Neuronal stem cell (in vitro differentiated cells): ENCODE data around the gene RBMS2.
"Not testable (repeated sequence)": the region's sequence is repeated elsewhere in the genome, so short reads cannot be mapped to it uniquely, and the experiment has no call there.

ENCODE experiments used
- DNase-seq: peaks from one replicate; pipeline ENCODE4 v3.0.0-alpha.2; 2013; ENCODE audit warnings: low spot score
- H2AFZ ChIP-seq: one replicate; pipeline ENCODE4 v1.6.1; 2013; ENCODE audit warnings: mild to moderate bottlenecking, low read length, inconsistent platforms
- H2AK5ac ChIP-seq: 2 replicates; pipeline ENCODE4 v1.6.1; 2013; ENCODE audit warnings: low read depth, mild to moderate bottlenecking, inconsistent platforms, low read length, moderate library complexity, mixed read lengths
- H2BK120ac ChIP-seq: 2 replicates; pipeline ENCODE4 v1.6.1; 2013; ENCODE audit warnings: low read depth, mild to moderate bottlenecking, inconsistent platforms, low read length, moderate library complexity, mixed read lengths
- H2BK12ac ChIP-seq: one replicate; pipeline ENCODE4 v1.6.1; 2013; ENCODE audit warnings: low read length, inconsistent platforms
- H2BK15ac ChIP-seq: 2 replicates; pipeline ENCODE4 v1.6.1; 2013; ENCODE audit warnings: mild to moderate bottlenecking, low read length, inconsistent platforms, mixed read lengths
- H2BK5ac ChIP-seq: one replicate; pipeline ENCODE4 v1.6.1; 2013; ENCODE audit warnings: inconsistent platforms, mild to moderate bottlenecking, low read length, moderate library complexity
- H3K14ac ChIP-seq: one replicate; pipeline ENCODE4 v1.6.1; 2013; ENCODE audit warnings: low read length, inconsistent platforms
- H3K18ac ChIP-seq: 2 replicates; pipeline ENCODE4 v1.6.1; 2013; ENCODE audit warnings: low read length, inconsistent platforms
- H3K23ac ChIP-seq: 2 replicates; pipeline ENCODE4 v1.6.1; 2013; ENCODE audit warnings: low read depth, mild to moderate bottlenecking, mixed read lengths, low read length, inconsistent platforms; ENCODE audit not compliant: poor library complexity
- H3K27ac ChIP-seq: replicated peaks from 3 replicates; pipeline ENCODE4 v1.5.1; 2013; ENCODE audit warnings: low read length, inconsistent platforms
- H3K27me3 ChIP-seq, 3 experiments: 2 replicates each; pipeline ENCODE4 v1.6.1; 2013; ENCODE audit warnings: low read length in 3 of 3, mild to moderate bottlenecking in 2 of 3, inconsistent platforms in 1 of 3, low read depth in 1 of 3, mixed read lengths in 1 of 3, moderate library complexity in 1 of 3; ENCODE audit not compliant: control insufficient read depth in 3 of 3, insufficient read depth in 3 of 3
- H3K36me3 ChIP-seq, 2 donors: replicated peaks in 1 of 2; 2 replicates each; pipeline ENCODE4 v1.6.1; 2013; ENCODE audit warnings: low read length in 2 of 2; ENCODE audit not compliant: control insufficient read depth in 2 of 2, insufficient read depth in 2 of 2
- H3K4ac ChIP-seq: 2 replicates; pipeline ENCODE4 v1.6.1; 2013; ENCODE audit warnings: inconsistent platforms, mild to moderate bottlenecking, low read length, moderate library complexity
- H3K4me1 ChIP-seq, 2 donors: 1 replicate in 1 of 2; 2 replicates in 1 of 2; pipeline ENCODE4 v1.6.1; 2013; ENCODE audit warnings: low read length in 2 of 2, low read depth in 1 of 2; ENCODE audit not compliant: control insufficient read depth in 2 of 2, insufficient read depth in 1 of 2
- H3K4me2 ChIP-seq: one replicate; pipeline ENCODE4 v1.6.1; 2013; ENCODE audit warnings: mild to moderate bottlenecking, low read length, inconsistent platforms; ENCODE audit not compliant: insufficient read depth, poor library complexity, severe bottlenecking
- H3K4me3 ChIP-seq, 2 donors: 2 replicates each; pipeline ENCODE4 v1.5.1; 2013; ENCODE audit warnings: low read length in 2 of 2, mild to moderate bottlenecking in 2 of 2, inconsistent platforms in 1 of 2, moderate library complexity in 1 of 2
- H3K79me1 ChIP-seq: one replicate; pipeline ENCODE4 v1.6.1; 2013; ENCODE audit warnings: low read depth, mild to moderate bottlenecking, inconsistent platforms, low read length, moderate library complexity
- H3K9ac ChIP-seq: one replicate; pipeline ENCODE4 v1.6.1; 2013; ENCODE audit warnings: mild to moderate bottlenecking, low read depth, low read length, inconsistent platforms; ENCODE audit not compliant: poor library complexity
- H3K9me3 ChIP-seq, 2 donors: replicated peaks in 1 of 2; 2 replicates each; pipeline versions ENCODE3 to v1.6.1; 2013; ENCODE audit warnings: low read length in 2 of 2, mild to moderate bottlenecking in 2 of 2, inconsistent platforms in 1 of 2, low read depth in 1 of 2, mixed read lengths in 1 of 2, moderate library complexity in 1 of 2; ENCODE audit not compliant: control insufficient read depth in 2 of 2, insufficient read depth in 1 of 2
- H4K8ac ChIP-seq: one replicate; pipeline ENCODE4 v1.6.1; 2013; ENCODE audit warnings: low read depth, mild to moderate bottlenecking, inconsistent platforms, low read length, moderate library complexity
- H4K91ac ChIP-seq: one replicate; pipeline ENCODE4 v1.6.1; 2013; ENCODE audit warnings: low read length, low read depth, mild to moderate bottlenecking, inconsistent platforms; ENCODE audit not compliant: poor library complexity
- WGBS, 2 donors: extraction: QIAGEN DNeasy Blood & Tissue Kit; methylation state at CpG; one replicate each; pipeline ENCODE4 v1.1.7; 2013; ENCODE audit warnings: missing lambda C conversion rate in 2 of 2, mixed read lengths in 1 of 2; ENCODE audit not compliant: insufficient read length in 2 of 2, insufficient replicate concordance in 1 of 2; ENCODE audit errors: extremely low coverage in 2 of 2; 5-methylcytosine and 5-hydroxymethylcytosine counted together

RBMS2 gene

GRCh38 chr12:56498126-56498902 lies 23.3 kb upstream of the RBMS2 start:
- H4K91ac ChIP-seq, H3K27me3 ChIP-seq, H3K36me3 ChIP-seq, H3K4me2 ChIP-seq, H2BK120ac ChIP-seq, H2AK5ac ChIP-seq, H2BK15ac ChIP-seq, H3K23ac ChIP-seq, H3K9ac ChIP-seq, H3K4ac ChIP-seq, H2BK12ac ChIP-seq, H3K14ac ChIP-seq, H3K27ac ChIP-seq, H4K8ac ChIP-seq, H3K4me3 ChIP-seq, H3K79me1 ChIP-seq, H2BK5ac ChIP-seq, H3K4me1 ChIP-seq, H3K18ac ChIP-seq, H2AFZ ChIP-seq: not testable (repeated sequence)
- DNase-seq: peak; percentile 57
- WGBS, 2 donors: no CpG with 5 or more reads among the region's 14 CpGs
- peaks cover 0 to 12% of the 10 kb centered on the region in 2 donors for H3K9me3 ChIP-seq

- H3K4ac ChIP-seq, H2BK5ac ChIP-seq, H3K79me1 ChIP-seq, H2AFZ ChIP-seq, H3K14ac ChIP-seq, H2AK5ac ChIP-seq, H4K8ac ChIP-seq, DNase-seq, H3K18ac ChIP-seq, H3K4me3 ChIP-seq, H2BK12ac ChIP-seq, H3K36me3 ChIP-seq, H4K91ac ChIP-seq, H3K27ac ChIP-seq, H3K23ac ChIP-seq, H3K27me3 ChIP-seq, H3K4me1 ChIP-seq, H3K9ac ChIP-seq, H2BK120ac ChIP-seq, H2BK15ac ChIP-seq, H3K4me2 ChIP-seq: not testable (repeated sequence)
- H3K9me3 ChIP-seq: peaks cover 0 to 12% of the 10 kb centered on the region in 2 donors
- WGBS, 2 donors: no CpG with 5 or more reads among the region's 9 CpGs
Observed at GRCh38 chr12:56499452-56499851, 22.2 kb upstream of the RBMS2 start.

- not testable (repeated sequence) for H3K36me3 ChIP-seq, H3K4me2 ChIP-seq, H4K91ac ChIP-seq, DNase-seq, H3K27me3 ChIP-seq, H2AFZ ChIP-seq, H2BK120ac ChIP-seq, H3K79me1 ChIP-seq, H2BK15ac ChIP-seq, H4K8ac ChIP-seq, H2BK12ac ChIP-seq, H3K14ac ChIP-seq, H3K4me1 ChIP-seq, H3K4me3 ChIP-seq, H3K18ac ChIP-seq, H3K23ac ChIP-seq, H3K4ac ChIP-seq, H3K27ac ChIP-seq, H3K9ac ChIP-seq, H2AK5ac ChIP-seq, H2BK5ac ChIP-seq
- peaks cover 0 to 12% of the 10 kb centered on the region in 2 donors for H3K9me3 ChIP-seq
- WGBS, 2 donors: no CpG with 5 or more reads among the region's 13 CpGs
Observed at GRCh38 chr12:56499879-56500278, 21.7 kb upstream of the RBMS2 start.

- no peaks in the 10 kb centered on the region for H3K9me3 ChIP-seq
- H2AK5ac ChIP-seq: no peak overlapping the region
- WGBS, 2 donors: no CpG with 5 or more reads among the region's 16 CpGs
- no peaks in the 10 kb centered on the region for H3K36me3 ChIP-seq
- H3K4ac ChIP-seq: no peak overlapping the region
- no peak overlapping the region for H2BK12ac ChIP-seq
- H2BK5ac ChIP-seq: no peak overlapping the region
- H3K14ac ChIP-seq: no peak overlapping the region
- H4K8ac ChIP-seq: no peak overlapping the region
- no peaks in the 10 kb centered on the region for H3K79me1 ChIP-seq
- no peaks in the 10 kb centered on the region for H3K27me3 ChIP-seq
- no peak overlapping the region for H3K18ac ChIP-seq
- no peak overlapping the region for H2BK120ac ChIP-seq
- H4K91ac ChIP-seq: no peak overlapping the region
- H3K27ac ChIP-seq: no peak overlapping the region
- H2BK15ac ChIP-seq: no peak overlapping the region
- H3K9ac ChIP-seq: no peak overlapping the region
- no peak overlapping the region for H2AFZ ChIP-seq
- no peak overlapping the region for H3K4me3 ChIP-seq
- DNase-seq: no peak
- no peaks in the 10 kb centered on the region for H3K4me1 ChIP-seq
- H3K23ac ChIP-seq: no peak overlapping the region
- no peak overlapping the region for H3K4me2 ChIP-seq
Observed at GRCh38 chr12:56510786-56511185, 10.8 kb upstream of the RBMS2 start.
